K562 (cell line): Measurements from ENCODE around the gene EIF1B. TPM values are rescaled to one million over a fixed set of nuclear protein-coding genes. Genes with fewer than 3 reads are reported as not detected.
A peak's percentile ranks its signal among the peaks of the same experiment; 100 is the strongest.

Experiments used
- ATAC-seq: fragments of 200-7000 bp; cut with Tn5 transposase; 3 replicates; pipeline ENCODE4 v1.9.1; 2020; ENCODE audit warnings: moderate library complexity
- BruUV-seq: library from RNA; stranded (reverse); fragments of 400-500 nt; replicated peaks from 2 replicates; lab custom pipeline; 2021; lab: Mats Ljungman, UMichigan
- CTCF ChIA-PET: fragments of 300-600 bp; formaldehyde crosslinking; extraction: SDS; loops from one replicate; lab custom pipeline; 2021; ENCODE audit warnings: low intra/inter-chr PET ratio; lab: Yijun Ruan, JAX
- POLR2A ChIA-PET: fragments of 300-600, 350-650 bp; sonication (Branson Sonifier 250); formaldehyde crosslinking; extraction: SDS; loops from one replicate; lab custom pipeline; 2021; ENCODE audit warnings: antibody characterized with exemption, inconsistent platforms; lab: Yijun Ruan, JAX
- DNase-seq, 4 experiments: peaks; one replicate each; pipeline versions ENCODE4 v3.0.0 to v3.0.0-alpha.2; 2011 to 2018; ENCODE audit warnings: low spot score in 3 of 4, mixed read lengths in 3 of 4; ENCODE audit errors: extremely low read depth in 1 of 4
- FAIRE-seq: peaks from 2 replicates; lab custom pipeline; 2011; peaks lifted over from hg19 to GRCh38; lab: Jason Lieb, UNC
- H2AFZ ChIP-seq: 2 replicates; pipeline ENCODE4 v1.6.0; 2011; ENCODE audit warnings: low read depth, low read length, control low read depth, inconsistent platforms
- H3K27ac ChIP-seq: fragments of 200-600 bp; 3 replicates; pipeline ENCODE4 v1.8.0; 2011; ENCODE audit warnings: low read depth, mild to moderate bottlenecking, control low read depth, inconsistent platforms, low read length, moderate library complexity, mixed read lengths; ENCODE audit errors: extremely low read depth
- H3K27me3 ChIP-seq, 2 experiments: fragments of 300-600 bp in 1 of 2; 2 replicates in 1 of 2; 3 replicates in 1 of 2; pipeline versions ENCODE4 v1.6.0 to v1.8.0; 2011; ENCODE audit warnings: inconsistent platforms in 2 of 2, low read length in 2 of 2, mild to moderate bottlenecking in 1 of 2, mixed read lengths in 1 of 2, moderate library complexity in 1 of 2; ENCODE audit not compliant: control insufficient read depth in 2 of 2, insufficient read depth in 2 of 2
- H3K36me3 ChIP-seq: fragments of 300-600 bp; 3 replicates; pipeline ENCODE4 v1.8.0; 2011; ENCODE audit warnings: mild to moderate bottlenecking, low read length, inconsistent platforms; ENCODE audit not compliant: control insufficient read depth, insufficient read depth
- H3K4me1 ChIP-seq, 2 experiments: fragments of 200-600 bp in 1 of 2; replicated peaks in 1 of 2; 2 replicates in 1 of 2; 3 replicates in 1 of 2; pipeline versions ENCODE4 v1.5.1 to v1.8.0; 2011; ENCODE audit warnings: inconsistent platforms in 2 of 2, low read length in 2 of 2, mild to moderate bottlenecking in 1 of 2, mixed read lengths in 1 of 2, moderate library complexity in 1 of 2; ENCODE audit not compliant: control insufficient read depth in 2 of 2, insufficient read depth in 2 of 2
- H3K4me2 ChIP-seq: 2 replicates; pipeline ENCODE4 v1.6.1; 2011; ENCODE audit warnings: low read length, control low read depth, inconsistent platforms, mixed read lengths; ENCODE audit not compliant: insufficient read depth
- H3K4me3 ChIP-seq: fragments of 200-600 bp; sonication (generic), shearing (Covaris generic); 2 replicates; pipeline ENCODE4 v1.5.1; 2016; ENCODE audit warnings: control low read depth, inconsistent platforms
- H3K79me2 ChIP-seq: fragments of 200-600 bp; 3 replicates; pipeline ENCODE4 v1.8.0; 2011; ENCODE audit warnings: low read length, inconsistent platforms; ENCODE audit not compliant: control insufficient read depth, insufficient read depth
- H3K9ac ChIP-seq, 2 experiments: 2 replicates each; pipeline versions ENCODE4 v1.6.0 to v1.6.1; 2011; ENCODE audit warnings: low read depth in 2 of 2, low read length in 2 of 2, control low read depth in 1 of 2, inconsistent platforms in 1 of 2, mild to moderate bottlenecking in 1 of 2, mixed read lengths in 1 of 2; ENCODE audit not compliant: insufficient read depth in 1 of 2
- H3K9me1 ChIP-seq: one replicate; pipeline ENCODE4 v1.6.0; 2011; ENCODE audit warnings: inconsistent platforms, mild to moderate bottlenecking, low read length, moderate library complexity; ENCODE audit not compliant: control insufficient read depth, insufficient read depth
- H3K9me3 ChIP-seq: replicated peaks from 2 replicates; pipeline ENCODE4 v1.5.1; 2011; ENCODE audit warnings: low read depth, low read length, inconsistent platforms; ENCODE audit not compliant: control insufficient read depth, insufficient read depth
- H4K20me1 ChIP-seq: replicated peaks from 2 replicates; pipeline ENCODE4 v1.6.1; 2011; ENCODE audit warnings: low read length, inconsistent platforms, mixed read lengths; ENCODE audit not compliant: control insufficient read depth, insufficient read depth
- DMBX1 ChIP-seq: fragments of 250-450 bp; sonication (Bioruptor Pico); IDR thresholded peaks from 2 replicates; pipeline ENCODE4 v1.8.0; 2022; ENCODE audit warnings: inconsistent platforms, mild to moderate bottlenecking, moderate library complexity, borderline replicate concordance
- ESRRA ChIP-seq: fragments of 450-650 bp; IDR thresholded peaks from 2 replicates; pipeline ENCODE4 v1.6.1; 2014; ENCODE audit warnings: low read depth, mild to moderate bottlenecking, moderate library complexity, borderline replicate concordance
- EWSR1 ChIP-seq: fragments of 450-650 bp; IDR thresholded peaks from 2 replicates; pipeline ENCODE4 v1.6.1; 2018; ENCODE audit warnings: borderline replicate concordance, mild to moderate bottlenecking, low read depth, moderate library complexity; ENCODE audit not compliant: partially characterized antibody
- FOXK2 ChIP-seq, 2 experiments: fragments of 450-650 bp; IDR thresholded peaks in 1 of 2; conservative IDR thresholded peaks in 1 of 2; 2 replicates each; pipeline ENCODE4 v1.6.1; 2016; ENCODE audit warnings: low read depth in 2 of 2, mild to moderate bottlenecking in 1 of 2
- KLF10 ChIP-seq: fragments of 250-450 bp; sonication (Bioruptor Pico); IDR thresholded peaks from 2 replicates; pipeline ENCODE4 v1.6.1; 2021; ENCODE audit warnings: matching md5 sums
- KLF6 ChIP-seq: fragments of 250-450 bp; sonication (Bioruptor Pico); IDR thresholded peaks from 2 replicates; pipeline ENCODE4 v1.4.0; 2020; ENCODE audit warnings: mild to moderate bottlenecking, moderate library complexity, borderline replicate concordance
- MAFK ChIP-seq: IDR thresholded peaks from 2 replicates; pipeline ENCODE4 v1.6.1; 2011; ENCODE audit warnings: low read length, improper control_type of control experiment
- MEIS2 ChIP-seq: fragments of 450-650 bp; IDR thresholded peaks from 2 replicates; pipeline ENCODE4 v1.6.1; 2014; ENCODE audit warnings: mild to moderate bottlenecking; ENCODE audit not compliant: partially characterized antibody
- NCOR1 ChIP-seq: fragments of 450-650 bp; IDR thresholded peaks from 2 replicates; pipeline ENCODE4 v1.6.1; 2016; ENCODE audit warnings: mild to moderate bottlenecking, moderate library complexity
- SAP30 ChIP-seq: fragments of 200-600 bp; sonication (generic); IDR thresholded peaks from 2 replicates; pipeline ENCODE4 v1.6.1; 2012; ENCODE audit warnings: borderline replicate concordance, low read depth, mild to moderate bottlenecking, moderate library complexity, low read length, control low read depth, inconsistent platforms; ENCODE audit not compliant: insufficient read depth, poor library complexity, severe bottlenecking
- SIN3A ChIP-seq, 2 experiments: fragments of 150-350 bp in 1 of 2; IDR thresholded peaks; 2 replicates each; pipeline ENCODE4 v1.6.1; 2011 to 2016; ENCODE audit warnings: borderline replicate concordance in 2 of 2, low read depth in 2 of 2, low read length in 2 of 2, mild to moderate bottlenecking in 2 of 2, moderate library complexity in 2 of 2; ENCODE audit not compliant: control insufficient read depth in 1 of 2
- SMARCE1 ChIP-seq: fragments of 450-650 bp; IDR thresholded peaks from 2 replicates; pipeline ENCODE4 v1.7.1; 2016; ENCODE audit warnings: mild to moderate bottlenecking
- TAF15 ChIP-seq: fragments of 200-400 bp; formaldehyde crosslinking; IDR thresholded peaks from 2 replicates; pipeline ENCODE4 v1.6.1; 2017; ENCODE audit warnings: mild to moderate bottlenecking, low read depth, low read length, moderate library complexity
- U2AF2 ChIP-seq: fragments of 200-400 bp; formaldehyde crosslinking; optimal IDR thresholded peaks from 2 replicates; pipeline ENCODE3; 2017; ENCODE audit warnings: low read depth, mild to moderate bottlenecking, low read length
- ZC3H11A ChIP-seq: IDR thresholded peaks from 2 replicates; pipeline ENCODE4 v1.6.1; 2012; ENCODE audit warnings: low read depth, low read length, improper control_type of control experiment
- ZC3H4 ChIP-seq: sonication (generic); formaldehyde crosslinking; IDR thresholded peaks from 2 replicates; pipeline ENCODE4 v1.9.0; 2021; ENCODE audit warnings: missing genetic modification reagents, borderline replicate concordance
- ZNF384 ChIP-seq: IDR thresholded peaks from 2 replicates; pipeline ENCODE4 v1.6.1; 2012; ENCODE audit warnings: low read depth, low read length, improper control_type of control experiment
- ZNF695 ChIP-seq: fragments of 450-650 bp; formaldehyde crosslinking; IDR thresholded peaks from 2 replicates; pipeline ENCODE4 v1.4.0; 2020; ENCODE audit warnings: mild to moderate bottlenecking, moderate library complexity
- ZNF707 ChIP-seq: fragments of 250-450 bp; sonication (Bioruptor Pico); conservative IDR thresholded peaks from 2 replicates; pipeline ENCODE4 v1.8.0; 2022; ENCODE audit warnings: inconsistent platforms, mild to moderate bottlenecking, moderate library complexity
- WGBS: fragments of 100-300 bp; shearing (Covaris generic); methylation state at CpG from one replicate; pipeline ENCODE4 v1.1.6; 2016; ENCODE audit warnings: low coverage, mixed read lengths; ENCODE audit not compliant: insufficient coverage; ENCODE audit errors: missing lambda C conversion rate; 5-methylcytosine and 5-hydroxymethylcytosine counted together
- in situ Hi-C: fragments of 300-500 bp; cut with MboI; formaldehyde crosslinking; loops from 4 replicates; pipeline ENCODE4 v1.15.0; 2018; ENCODE audit warnings: inconsistent platforms, mixed read lengths
- intact Hi-C: fragments of 100-400 bp; cut with micrococcal nuclease; formaldehyde crosslinking; loops from 2 replicates; pipeline ENCODE4 v1.14.2; 2022
- polyA plus RNA-seq, 8 experiments: library from polyadenylated mRNA; depleted of rRNA in 4 of 8; stranded (reverse) in 5 of 8; unstranded in 3 of 8; fragments of >200 nt; fragmentation: Nextera tagmentation in 2 of 8; fragmentation: Illumina TruSeq in 1 of 8; extraction: Ambion mirVana in 2 of 8; extraction: Trizol in 1 of 8; gene quantifications; 2 replicates each; pipeline versions ENCODE4 v1.2.1 to v1.2.3, GENCODE V29; 2011 to 2014; ENCODE audit warnings: inconsistent platforms in 1 of 8, missing spikeins in 1 of 8
- total RNA-seq, 7 experiments: library from RNA; depleted of rRNA in 6 of 7; stranded (reverse); fragments of >200 nt in 6 of 7; fragmentation: Illumina TruSeq in 2 of 7; extraction: Trizol in 2 of 7; gene quantifications; 2 replicates each; pipeline versions ENCODE4 v1.2.1 to v1.2.3, GENCODE V29; 2011 to 2021; ENCODE audit warnings: low replicate concordance in 1 of 7
- TF ChIP-seq, protein P1 (sequence below), 2 experiments: IDR thresholded peaks; 2 replicates each; pipeline ENCODE4 v1.6.1; 2011; ENCODE audit warnings: borderline replicate concordance in 1 of 2, control low read depth in 1 of 2, low read depth in 1 of 2, low read length in 1 of 2, mild to moderate bottlenecking in 1 of 2, mixed read lengths in 1 of 2, moderate library complexity in 1 of 2; ENCODE audit not compliant: insufficient read depth in 1 of 2, insufficient read length in 1 of 2, poor library complexity in 1 of 2, severe bottlenecking in 1 of 2; ENCODE audit errors: extremely low read depth in 1 of 2

Gene EIF1B
- total and polyA plus RNA-seq, 9 of the 15 experiments (the other 6 are each of a cell fraction or from before 2014, with no cell fraction given) = 18.1 to 184 (median 78.9) TPM

DNA sequence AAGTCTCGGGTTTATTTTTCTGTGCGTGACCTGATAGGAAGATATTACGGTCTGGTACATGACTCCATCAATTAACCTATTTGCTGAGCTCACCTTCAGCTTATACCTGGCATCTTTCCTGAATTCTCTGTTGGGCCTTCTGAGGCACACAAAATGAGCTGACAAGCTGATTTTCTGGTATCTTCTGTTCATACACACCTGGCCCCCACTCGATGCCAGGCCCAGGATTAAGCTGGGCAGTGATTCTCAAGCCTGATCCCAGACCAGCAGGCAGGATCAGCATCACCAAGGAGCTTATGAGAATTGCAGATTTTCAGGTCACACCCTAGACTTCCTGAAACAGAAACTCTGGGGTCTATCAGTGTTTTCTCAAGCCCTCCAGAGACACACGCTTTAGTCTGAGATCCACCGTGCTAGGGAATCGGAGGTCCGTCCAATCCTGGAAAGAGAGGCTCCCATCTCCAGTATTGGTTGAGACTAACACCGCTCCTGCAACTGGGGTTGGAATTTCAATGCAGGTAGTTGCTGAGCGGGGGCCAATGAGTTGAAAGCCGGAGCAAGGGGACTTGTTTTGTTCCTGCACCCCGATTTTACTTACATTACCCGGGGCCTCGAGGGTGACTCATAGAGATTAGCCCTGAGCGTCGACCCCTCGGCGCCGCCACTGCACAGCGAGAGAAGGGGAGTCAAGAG is 636 bp upstream of the EIF1B start:
- WGBS = 13% methylated on average over 20 of the region's 20 CpGs
- BruUV-seq = TSS peak; percentile 82
- POLR2A ChIA-PET = interaction anchor here (0.5 to 4.0 kb wide), 18 partner anchors 8 to 924 kb away, joined by 3 to 17 read pairs (median 3); partner anchors contain the start of gene RPL14
- Histone ChIP-seq H3K9me1 (no peaks in the 10 kb centered on the region), H3K9ac (peak overlapping the region; percentile 96), H3K36me3 (peaks cover 31% of the 10 kb centered on the region), H3K79me2 (peaks cover 37% of the 10 kb centered on the region), H3K27ac (peak overlapping the region; percentile 68), H2AFZ (peak overlapping the region; percentile 90), H3K27me3 (no peaks in the 10 kb centered on the region), H3K4me3 (peak overlapping the region; percentile 91), H4K20me1 (peaks cover 3% of the 10 kb centered on the region; the same call in 1 of the 2 replicates), H3K9me3 (no peaks in the 10 kb centered on the region), H3K4me1 (peaks cover 8 to 32% of the 10 kb centered on the region in 2 experiments; a peak in 4 of 5 replicates), H3K4me2 (peak overlapping the region; percentile 89)
- DNase-seq (peak in 1 of 4 experiments; percentile 36), ATAC-seq (peak; percentile 3), FAIRE-seq (no peak)
- intact Hi-C loops (loop anchor here (10.0 kb wide), 1 partner anchor 904 kb away; the partner anchor contains the start of gene RPSA), in situ Hi-C loops (loop anchor here (10.0 kb wide), 1 partner anchor 904 kb away; the partner anchor contains the start of gene RPSA)
- CTCF ChIA-PET = interaction anchor here (2.0 kb wide), 1 partner anchor 117 kb away, joined by 11 read pairs; no protein-coding TSS in a partner anchor
- TF ChIP-seq ZC3H4 (CRISPR knock-in tag) = peak; percentile 77; the same call in 1 of the 2 replicates
- TF ChIP-seq MEIS2 = no peak
- TF ChIP-seq ZNF707 = 0 out of 2 replicates have a peak, but pooled peaks have one; percentile 42
- 0 out of 4 replicates have a peak, but pooled peaks of 1 of the 2 experiments have one; percentile 31 for TF ChIP-seq SIN3A (IDR thresholded peaks at IDR 0.05; ENCODE audit: borderline replicate concordance in 2 of 2, control insufficient read depth in 1 of 2, low read depth in 2 of 2, low read length in 2 of 2)
- TF ChIP-seq ZNF384 = no peak
- TF ChIP-seq ZC3H11A = no peak
- no peak for TF ChIP-seq U2AF2
- no peak for TF ChIP-seq DMBX1 (CRISPR knock-in tag)
- TF ChIP-seq NCOR1 = no peak
- peak; percentile 15; the same call in 1 of the 2 replicates for TF ChIP-seq SMARCE1
- no peak for TF ChIP-seq KLF10 (CRISPR knock-in tag)
- TF ChIP-seq KLF6 = no peak
- no peak for TF ChIP-seq ESRRA
- TF ChIP-seq MAFK = no peak
- 0 out of 2 replicates have a peak, but pooled peaks have one; percentile 12 for TF ChIP-seq ZNF695 (CRISPR knock-in tag)
- TF ChIP-seq TAF15 = no peak
- no peak for TF ChIP-seq FOXK2 (conservative IDR thresholded peaks at IDR 0.05 in 1 of 2, IDR thresholded peaks at IDR 0.05 in 1 of 2; ENCODE audit: low read depth in 2 of 2)
- no peak for TF ChIP-seq EWSR1
- peak; percentile 6 for TF ChIP-seq SAP30
- TF ChIP-seq, protein P1, sequence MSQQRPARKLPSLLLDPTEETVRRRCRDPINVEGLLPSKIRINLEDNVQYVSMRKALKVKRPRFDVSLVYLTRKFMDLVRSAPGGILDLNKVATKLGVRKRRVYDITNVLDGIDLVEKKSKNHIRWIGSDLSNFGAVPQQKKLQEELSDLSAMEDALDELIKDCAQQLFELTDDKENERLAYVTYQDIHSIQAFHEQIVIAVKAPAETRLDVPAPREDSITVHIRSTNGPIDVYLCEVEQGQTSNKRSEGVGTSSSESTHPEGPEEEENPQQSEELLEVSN (IDR thresholded peaks at IDR 0.05; ENCODE audit: borderline replicate concordance in 1 of 2, extremely low read depth in 1 of 2, insufficient read depth in 1 of 2, insufficient read length in 1 of 2, low read depth in 1 of 2, low read length in 1 of 2, poor library complexity in 1 of 2, severe bottlenecking in 1 of 2) = no peak
